ENCODE measurements around the gene VAV3.
A peak's percentile ranks its signal among the peaks of the same experiment; 100 is the strongest.

The VAV3 gene

DNA sequence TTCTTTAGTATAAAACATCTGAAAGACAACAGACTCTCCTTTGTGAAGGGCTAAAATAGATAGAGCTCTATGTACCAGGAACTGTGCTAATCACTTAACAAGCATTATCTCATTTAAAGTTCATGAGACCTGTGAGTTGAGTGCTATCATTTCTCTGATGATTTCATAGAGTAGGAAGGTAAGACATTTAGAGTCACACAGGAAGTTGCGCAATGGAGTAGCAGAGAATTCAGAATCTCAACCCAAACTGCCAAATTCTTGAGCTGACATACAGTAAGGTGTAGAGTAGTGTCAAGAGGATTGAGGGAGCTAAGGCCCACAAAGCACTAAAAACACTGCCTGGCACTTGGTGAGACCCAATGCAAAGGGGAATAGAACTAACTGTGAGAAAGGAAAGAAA, 439.8 kb downstream of the VAV3 start:
- Histone ChIP-seq H4K20me1 (no peaks in the 10 kb centered on the region), H3K4me1 (peaks cover 21 to 54% (median 38%) of the 10 kb centered on the region in 10 experiments), H3K9ac (no peak overlapping the region), H3K4me2 (peak overlapping the region in 9 of 11 experiments; percentile 3 to 82 (median 32); a peak in 11 of 22 replicates), H3K9me3 (replicated peaks in 1 of 11) (peaks cover 0 to 5% (median 0%) of the 10 kb centered on the region in 11 experiments; a peak in 3 of 22 replicates), H3K27ac (peak overlapping the region in 1 of 11 experiments; percentile 37; a peak in 1 of 22 replicates), H3K4me3 (no peak overlapping the region), H3K36me3 (no peaks in the 10 kb centered on the region), H3K27me3 (no peaks in the 10 kb centered on the region)
- peak; percentile 11 to 94 (median 80); a peak in 17 of 22 replicates for TF ChIP-seq Cebpa-rat (IDR thresholded peaks at IDR 0.05)

GRCh38 chr1:107524301-107524700, 440.7 kb downstream of the VAV3 start:
- no peak overlapping the region for H3K4me3 ChIP-seq
- no peaks in the 10 kb centered on the region for H3K27me3 ChIP-seq
- H4K20me1 ChIP-seq, result no peaks in the 10 kb centered on the region
- H3K9me3 ChIP-seq (replicated peaks in 1 of 11), result peaks cover 0 to 5% (median 0%) of the 10 kb centered on the region in 11 experiments; a peak in 3 of 22 replicates
- H3K9ac ChIP-seq, result peak overlapping the region in 1 of 11 experiments; percentile 32; a peak in 1 of 22 replicates
- peak overlapping the region in 6 of 11 experiments; percentile 0 to 82 (median 34); a peak in 10 of 22 replicates for H3K4me2 ChIP-seq
- H3K27ac ChIP-seq, result peak overlapping the region in 2 of 11 experiments; percentile 16 to 37; a peak in 1 of 22 replicates
- TF ChIP-seq Cebpa-rat (IDR thresholded peaks at IDR 0.05), result no peak
- no peaks in the 10 kb centered on the region for H3K36me3 ChIP-seq
- H3K4me1 ChIP-seq, result peaks cover 21 to 46% (median 33%) of the 10 kb centered on the region in 10 experiments

- H3K4me3 ChIP-seq, result no peak overlapping the region
- no peaks in the 10 kb centered on the region for H3K36me3 ChIP-seq
- no peaks in the 10 kb centered on the region for H4K20me1 ChIP-seq
- H3K9ac ChIP-seq, result peak overlapping the region in 1 of 11 experiments; percentile 32; a peak in 1 of 22 replicates
- H3K4me1 ChIP-seq, result peaks cover 21 to 43% (median 32%) of the 10 kb centered on the region in 10 experiments
- no peaks in the 10 kb centered on the region for H3K27me3 ChIP-seq
- H3K4me2 ChIP-seq, result peak overlapping the region in 3 of 11 experiments; percentile 47 to 82 (median 78); a peak in 6 of 22 replicates
- no peak overlapping the region for H3K27ac ChIP-seq
- peaks cover 0 to 5% (median 0%) of the 10 kb centered on the region in 11 experiments; a peak in 3 of 22 replicates for H3K9me3 ChIP-seq (replicated peaks in 1 of 11)
- no peak for TF ChIP-seq Cebpa-rat (IDR thresholded peaks at IDR 0.05)
Observed at GRCh38 chr1:107523736-107524135, 441.2 kb downstream of the VAV3 start.

- Histone ChIP-seq H3K4me2 (peak overlapping the region in 2 of 11 experiments; percentile 78 to 82; a peak in 3 of 22 replicates), H3K4me3 (no peak overlapping the region), H4K20me1 (no peaks in the 10 kb centered on the region), H3K27ac (no peak overlapping the region), H3K27me3 (no peaks in the 10 kb centered on the region), H3K36me3 (no peaks in the 10 kb centered on the region), H3K4me1 (peaks cover 20 to 40% (median 30%) of the 10 kb centered on the region in 10 experiments), H3K9ac (no peak overlapping the region), H3K9me3 (replicated peaks in 1 of 11) (peaks cover 0 to 5% (median 0%) of the 10 kb centered on the region in 11 experiments; a peak in 3 of 22 replicates)
- TF ChIP-seq Cebpa-rat (IDR thresholded peaks at IDR 0.05), result no peak
Observed at GRCh38 chr1:107523061-107523460, 441.9 kb downstream of the VAV3 start.

Measured in BLaER1 treated with 17β-estradiol and CSF1 and Interleukin-3, amounts not matched to agents 10 nM and 100 nM (cell line).